GM18868 (cell line): Measurements from ENCODE around the gene CYGB.

Experiments
- ATAC-seq: cut with Tn5 transposase; IDR thresholded peaks from one replicate; pipeline ENCODE4 v1.9.1; 2021; ENCODE audit warnings: mild to moderate bottlenecking, moderate library complexity; ENCODE audit not compliant: unreplicated experiment

CYGB gene

GRCh38 chr17:76550712-76551615 lies 13.5 kb upstream of the CYGB start:
- ATAC-seq = no peak

GRCh38 chr17:76549539-76549938 lies 12.0 kb upstream of the CYGB start:
- no peak for ATAC-seq

GRCh38 chr17:76549215-76549518 lies 11.7 kb upstream of the CYGB start:
- no peak for ATAC-seq

GRCh38 chr17:76548378-76549214 lies 11.1 kb upstream of the CYGB start:
- ATAC-seq = no peak

- ATAC-seq = no peak
Measured at GRCh38 chr17:76547642-76548202, 10.2 kb upstream of the CYGB start.

GRCh38 chr17:76547183-76547641 lies 9.7 kb upstream of the CYGB start:
- no peak for ATAC-seq

- ATAC-seq = no peak
Measured at GRCh38 chr17:76546556-76547182, 9.2 kb upstream of the CYGB start.

- no peak for ATAC-seq
Measured at GRCh38 chr17:76545918-76546555, 8.5 kb upstream of the CYGB start.

- no peak for ATAC-seq
Measured at GRCh38 chr17:76544546-76545365, 7.2 kb upstream of the CYGB start.

- ATAC-seq = no peak
Measured at GRCh38 chr17:76543826-76544545, 6.5 kb upstream of the CYGB start.

- ATAC-seq = no peak
Measured at GRCh38 chr17:76543482-76543825, 5.9 kb upstream of the CYGB start.

- no peak for ATAC-seq
Measured at GRCh38 chr17:76542984-76543383, 5.5 kb upstream of the CYGB start.

GRCh38 chr17:76542566-76542971 lies 5.1 kb upstream of the CYGB start:
- ATAC-seq = no peak

GRCh38 chr17:76541739-76542454 lies 4.4 kb upstream of the CYGB start:
- no peak for ATAC-seq

- no peak for ATAC-seq
Measured at GRCh38 chr17:76540381-76541300, 3.1 kb upstream of the CYGB start.

- ATAC-seq = no peak
Measured at GRCh38 chr17:76539631-76540271, 2.2 kb upstream of the CYGB start, which contains the start of gene PRCD. TSS of gene PRCD (plus strand) at chr17:76540044. CDS start at chr17:76540142, 98 bp downstream.
